GM18507 (cell line): ENCODE data around the gene LTBP4.
"Not testable (repeated sequence)": the region's sequence is repeated elsewhere in the genome, so short reads cannot be mapped to it uniquely, and the experiment has no call there.

ENCODE experiments used
- DNase-seq: peaks from one replicate; pipeline ENCODE4 v3.0.0; 2011; ENCODE audit warnings: low read depth; ENCODE audit not compliant: insufficient read length; ENCODE audit errors: extremely low spot score
- FAIRE-seq: peaks from 2 replicates; lab custom pipeline; 2011; peaks lifted over from hg19 to GRCh38; lab: Jason Lieb, UNC

The LTBP4 gene

DNA sequence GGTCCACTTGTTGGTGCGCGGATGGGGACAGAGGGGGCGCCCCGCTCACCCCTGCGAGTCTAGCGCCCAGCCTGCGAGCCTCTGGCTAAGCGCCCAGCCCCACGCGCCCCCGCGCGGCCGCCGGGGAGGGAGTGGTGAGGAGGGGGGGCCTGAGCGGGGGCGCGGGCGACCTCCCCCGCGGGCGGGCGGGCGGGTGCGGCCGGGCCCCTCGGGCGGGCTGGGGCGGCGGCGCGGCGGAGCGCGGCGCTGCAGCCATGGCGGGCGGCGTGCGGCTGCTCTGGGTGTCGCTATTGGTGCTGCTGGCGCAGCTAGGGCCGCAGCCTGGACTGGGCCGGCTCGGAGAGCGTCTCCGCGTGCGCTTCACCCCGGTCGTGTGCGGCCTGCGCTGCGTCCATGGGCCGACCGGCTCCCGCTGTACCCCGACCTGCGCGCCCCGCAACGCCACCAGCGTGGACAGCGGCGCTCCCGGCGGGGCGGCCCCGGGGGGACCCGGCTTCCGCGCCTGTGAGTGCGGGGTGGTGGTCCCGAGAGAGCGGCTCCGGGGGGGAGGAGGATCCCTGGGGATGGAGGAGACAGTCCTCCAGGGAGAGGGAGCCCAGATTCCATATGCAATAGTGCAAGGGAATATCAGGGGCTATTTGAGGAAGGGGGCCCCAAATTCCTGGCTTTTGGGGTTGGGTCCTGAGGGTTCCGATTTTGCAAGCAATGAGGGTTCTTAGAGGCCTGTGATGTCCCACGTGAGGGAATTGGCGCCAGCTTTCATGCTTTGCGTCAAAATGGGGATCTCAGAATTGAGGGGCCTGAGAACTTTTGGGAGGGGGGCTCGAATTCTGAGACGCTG is at the start of gene LTBP4:
Gene LTBP4, plus strand, starts transcription at position 236 of the 841 bp plus-strand sequence. Its CDS starts 19 bp downstream, at position 255.
- FAIRE-seq, result no peak
- DNase-seq, result no peak

- DNase-seq (no peak), FAIRE-seq (no peak)
Observed at GRCh38 chr19:40552848-40553247, 48.3 kb upstream of the LTBP4 start.

DNA sequence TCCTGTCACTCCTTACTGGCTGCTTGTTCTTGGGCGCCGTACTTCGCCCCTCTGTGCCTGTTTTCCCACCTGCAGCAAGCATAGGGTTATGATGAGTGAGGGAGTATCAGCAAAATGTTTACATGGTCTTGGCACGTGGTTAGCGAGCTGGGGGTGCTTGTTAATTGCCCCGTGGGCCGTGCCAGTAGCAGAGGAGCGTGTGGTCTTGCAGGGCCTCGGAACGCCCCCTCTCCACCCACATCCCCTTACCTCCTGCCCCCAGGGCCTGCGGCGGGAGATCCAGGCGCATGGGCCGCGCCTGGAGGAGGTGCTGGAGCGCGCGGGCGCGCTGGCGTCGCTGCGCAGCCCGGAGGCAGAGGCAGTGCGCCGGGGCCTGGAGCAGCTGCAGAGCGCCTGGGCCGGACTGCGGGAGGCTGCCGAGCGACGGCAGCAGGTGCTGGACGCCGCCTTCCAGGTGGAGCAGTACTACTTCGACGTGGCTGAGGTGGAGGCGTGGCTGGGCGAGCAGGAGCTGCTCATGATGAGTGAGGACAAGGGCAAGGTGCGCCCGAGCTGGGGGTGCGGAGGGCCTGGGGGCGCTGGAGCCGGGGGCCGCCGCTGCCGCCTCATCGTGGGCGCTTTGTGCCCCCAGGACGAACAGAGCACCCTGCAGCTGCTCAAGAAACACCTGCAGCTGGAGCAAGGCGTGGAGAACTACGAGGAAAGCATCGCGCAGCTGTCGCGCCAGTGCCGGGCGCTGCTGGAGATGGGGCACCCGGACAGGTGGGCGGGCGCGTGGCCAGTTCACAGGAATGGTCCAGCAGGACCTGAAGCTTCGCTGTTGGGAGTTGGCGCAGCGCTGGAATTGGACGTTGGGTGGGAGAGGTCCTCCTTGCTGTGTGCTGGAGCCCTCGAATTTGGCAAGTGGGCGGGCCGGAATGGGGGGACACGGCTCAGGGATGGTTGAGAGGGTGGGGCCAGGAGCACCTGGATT is 47.0 kb upstream of the LTBP4 start:
- no peak for FAIRE-seq
- no peak for DNase-seq

GRCh38 chr19:40555978-40556689 is 45.0 kb upstream of the LTBP4 start:
- no peak for FAIRE-seq
- no peak for DNase-seq

DNA sequence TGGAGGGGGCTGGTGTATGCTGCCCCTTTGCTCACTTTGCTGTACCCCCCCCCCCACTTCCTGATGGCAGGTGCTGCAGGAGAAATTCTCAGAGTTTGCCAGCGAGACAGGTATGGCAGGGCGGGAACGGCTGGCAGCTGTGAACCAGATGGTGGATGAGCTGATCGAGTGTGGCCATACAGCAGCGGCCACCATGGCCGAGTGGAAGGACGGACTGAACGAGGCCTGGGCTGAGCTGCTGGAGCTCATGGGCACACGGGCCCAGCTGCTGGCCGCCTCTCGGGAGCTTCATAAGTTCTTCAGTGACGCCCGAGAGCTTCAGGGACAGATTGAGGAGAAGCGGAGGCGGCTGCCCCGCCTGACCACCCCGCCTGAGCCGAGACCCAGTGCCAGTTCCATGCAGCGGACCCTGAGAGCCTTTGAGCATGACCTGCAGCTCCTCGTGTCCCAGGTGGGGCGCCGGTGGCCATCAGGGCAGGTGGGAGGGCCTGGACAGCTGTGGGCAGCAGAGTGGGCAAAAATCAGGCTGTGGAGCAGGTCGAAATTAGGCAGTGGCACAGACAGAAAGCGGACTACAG is 44.1 kb upstream of the LTBP4 start:
- FAIRE-seq, result no peak
- no peak for DNase-seq

DNA sequence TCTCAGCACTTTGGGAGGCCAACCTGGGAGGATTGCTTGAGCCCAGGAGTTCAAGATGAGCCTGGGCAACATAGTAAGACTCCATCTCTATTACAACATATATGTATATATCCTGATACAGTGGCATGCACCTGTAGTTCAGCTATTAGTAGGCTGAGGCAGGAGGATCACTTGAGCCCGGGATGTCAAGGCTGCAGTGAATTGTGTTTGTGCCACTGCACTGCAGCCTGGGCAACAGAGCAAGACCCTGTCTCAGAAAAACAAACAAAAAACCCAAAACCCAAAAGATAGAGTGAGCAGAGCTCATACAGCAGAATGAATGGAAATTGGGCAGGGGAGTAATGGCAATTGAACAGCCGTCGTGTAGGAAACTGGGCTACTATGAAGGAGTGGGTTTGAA is 41.8 kb upstream of the LTBP4 start:
- FAIRE-seq, result no peak
- DNase-seq, result no peak

- no peak for FAIRE-seq
Observed at GRCh38 chr19:40560092-40560507, 41.1 kb upstream of the LTBP4 start.

DNA sequence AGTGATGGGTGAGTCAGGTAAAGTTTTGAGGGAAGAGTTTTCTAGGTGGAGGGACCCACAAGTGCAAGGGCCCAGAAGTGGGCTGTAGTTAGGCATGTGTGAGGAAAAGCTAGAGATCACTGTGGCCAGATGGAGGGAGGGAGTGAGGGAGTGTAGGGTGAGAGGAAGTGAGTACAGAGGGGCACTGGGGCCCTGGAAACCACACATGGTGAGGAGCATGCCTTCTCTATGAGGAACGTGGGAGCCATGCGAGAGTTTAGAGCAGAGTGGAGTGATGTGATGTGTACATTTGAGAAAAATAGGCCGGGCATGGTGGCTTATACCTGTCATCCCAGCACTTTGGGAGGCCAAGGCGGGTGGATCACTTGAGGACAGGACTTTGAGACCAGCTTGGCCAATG is 39.2 kb upstream of the LTBP4 start:
- no peak for FAIRE-seq
- no peak for DNase-seq

More at GRCh38 chr19:40560092-40560507, 41.1 kb upstream of the LTBP4 start:
- no peak for DNase-seq

- not testable (repeated sequence) for FAIRE-seq, DNase-seq
Observed at GRCh38 chr19:40564535-40564934, 36.6 kb upstream of the LTBP4 start.

- DNase-seq, result no peak
- FAIRE-seq, result no peak
Observed at GRCh38 chr19:40565355-40565754, 35.8 kb upstream of the LTBP4 start.

GRCh38 chr19:40565910-40566495 is 35.2 kb upstream of the LTBP4 start:
- DNase-seq, result no peak
- no peak for FAIRE-seq

GRCh38 chr19:40567040-40567749 is 34.0 kb upstream of the LTBP4 start:
- no peak for FAIRE-seq
- DNase-seq, result no peak

DNA sequence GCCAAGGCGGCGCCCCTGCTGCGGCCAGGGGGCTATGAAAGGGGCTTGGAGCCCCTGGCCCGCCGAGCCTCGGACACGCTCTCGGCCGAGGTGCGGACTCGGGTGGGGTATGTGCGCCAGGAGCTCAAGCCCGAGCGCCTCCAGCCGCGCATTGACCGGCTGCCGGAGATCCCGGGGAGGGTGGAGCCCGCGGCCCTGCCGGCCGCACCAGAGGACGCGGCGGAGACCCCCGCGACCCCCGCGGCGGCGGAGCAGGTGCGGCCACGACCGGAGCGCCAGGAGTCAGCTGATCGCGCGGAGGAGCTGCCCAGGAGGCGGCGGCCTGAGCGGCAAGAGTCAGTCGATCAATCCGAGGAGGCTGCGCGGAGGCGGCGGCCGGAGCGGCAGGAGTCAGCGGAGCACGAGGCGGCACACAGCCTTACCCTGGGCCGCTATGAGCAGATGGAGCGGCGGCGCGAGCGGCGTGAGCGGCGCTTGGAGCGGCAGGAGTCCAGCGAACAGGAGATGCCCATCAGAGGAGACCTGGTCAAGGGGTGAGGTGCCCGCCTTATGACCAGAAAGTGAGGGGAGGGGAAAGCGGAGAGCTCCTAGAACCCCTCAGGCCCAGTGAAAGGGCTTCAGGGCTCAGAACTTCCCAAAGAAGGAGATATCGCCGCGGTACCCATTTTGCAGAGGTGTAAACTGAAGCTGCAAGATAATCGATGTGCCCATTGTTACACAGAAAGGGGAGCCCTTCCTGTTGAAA is 33.2 kb upstream of the LTBP4 start:
- DNase-seq (no peak), FAIRE-seq (no peak)

DNA sequence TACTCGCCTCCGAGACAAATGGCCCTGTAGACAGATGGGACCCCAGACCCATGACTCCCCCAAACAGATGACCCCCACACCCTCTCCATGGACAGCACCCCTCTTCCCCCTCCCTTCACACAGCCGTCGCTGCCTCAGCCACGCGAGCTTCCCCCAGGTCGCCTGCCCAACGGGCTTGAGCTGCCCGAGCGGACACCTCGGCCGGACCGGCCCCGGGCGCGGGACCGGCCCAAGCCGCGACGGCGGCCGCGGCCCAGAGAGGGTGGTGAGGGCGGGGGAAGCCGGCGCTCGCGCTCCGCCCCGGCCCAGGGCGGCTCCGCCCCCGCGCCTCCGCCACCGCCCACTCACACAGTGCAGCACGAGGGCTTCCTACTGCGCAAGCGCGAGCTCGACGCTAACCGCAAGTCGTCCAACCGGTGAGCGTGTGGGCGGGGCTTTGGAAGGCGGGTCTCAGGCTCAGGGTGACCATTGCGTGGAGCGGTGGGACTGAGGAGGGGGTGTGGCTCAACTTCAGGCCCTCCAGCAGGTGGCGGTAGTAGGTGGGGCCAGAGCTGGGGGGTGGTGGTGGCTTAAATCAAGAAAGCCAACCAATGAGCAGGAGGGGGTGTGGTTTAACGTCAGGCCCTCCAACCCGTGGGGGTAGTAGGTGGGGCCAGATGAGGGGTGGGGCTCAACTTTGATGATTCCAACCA is 30.7 kb upstream of the LTBP4 start:
- FAIRE-seq, result peak; percentile 100
- DNase-seq, result peak; percentile 99

DNA sequence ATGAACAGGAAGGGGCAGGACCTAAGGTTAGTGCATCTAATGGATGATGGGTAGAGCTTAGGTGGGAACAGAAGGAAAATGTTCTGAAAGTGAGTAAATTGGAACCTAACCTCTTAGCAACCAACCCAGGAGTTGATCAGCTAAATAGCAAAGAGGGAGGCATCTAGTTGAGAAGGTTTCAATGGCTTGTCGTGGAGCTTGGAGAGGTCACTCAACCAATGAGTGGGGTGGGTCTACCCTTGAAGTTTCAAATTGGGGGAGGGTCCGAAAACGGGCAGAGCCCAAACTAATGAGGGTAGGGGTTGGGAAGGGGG is 30.2 kb upstream of the LTBP4 start:
- FAIRE-seq (no peak), DNase-seq (no peak)

GRCh38 chr19:40571831-40572495 is 29.2 kb upstream of the LTBP4 start:
- no peak for DNase-seq
- FAIRE-seq, result no peak

DNA sequence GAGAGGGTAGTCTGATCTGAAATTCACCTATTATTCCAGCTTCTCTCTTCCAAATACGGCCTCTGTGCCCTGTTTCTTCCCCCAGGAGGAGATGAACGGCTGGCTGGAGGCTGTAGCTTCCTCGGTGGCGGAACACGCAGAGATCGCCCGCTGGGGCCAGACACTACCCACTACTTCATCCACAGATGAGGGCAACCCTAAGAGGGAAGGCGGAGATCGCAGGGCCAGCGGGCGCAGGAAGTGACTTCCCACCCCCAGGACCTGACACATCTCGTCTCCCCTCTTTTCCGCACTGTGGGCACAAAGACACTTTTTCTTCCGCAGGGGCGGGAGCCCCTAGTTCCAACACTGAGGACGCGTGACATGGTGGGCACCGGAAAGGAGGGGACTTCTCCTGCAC is 25.8 kb upstream of the LTBP4 start:
- DNase-seq (no peak), FAIRE-seq (no peak)
